ENCODE results near the gene LRRC75B. TPM values are rescaled to one million over a fixed set of nuclear protein-coding genes. Genes with fewer than 3 reads are reported as not detected.
"Not testable (repeated sequence)": the region's sequence is repeated elsewhere in the genome, so short reads cannot be mapped to it uniquely, and the experiment has no call there.

Gene LRRC75B
- total RNA-seq, 2 donors from 2014 or later, result 1.1 to 2.3 TPM

GRCh38 chr22:24593836-24594568 lies 1.1 kb upstream of the LRRC75B start:
- Mint-ChIP-seq H3K4me1 (no peaks in the 10 kb centered on the region), H3K36me3 (ENCODE audit: low read depth) (no peaks in the 10 kb centered on the region), H3K27ac (no peak overlapping the region), H3K4me3 (peak overlapping the region; percentile 58), H3K9me3 (no peaks in the 10 kb centered on the region), H3K27me3 (no peaks in the 10 kb centered on the region)
- ATAC-seq (replicated peaks), result no peak

GRCh38 chr22:24593559-24593835 lies 624 bp upstream of the LRRC75B start:
- H3K4me3 Mint-ChIP-seq, result peak overlapping the region; percentile 58
- not testable (repeated sequence) for H3K9me3 Mint-ChIP-seq; H3K27me3 Mint-ChIP-seq; H3K36me3 Mint-ChIP-seq (ENCODE audit: low read depth); H3K27ac Mint-ChIP-seq; ATAC-seq (replicated peaks); H3K4me1 Mint-ChIP-seq

GRCh38 chr22:24592058-24592850 lies 619 bp downstream of the LRRC75B start:
- Mint-ChIP-seq H3K36me3 (ENCODE audit: low read depth) (no peaks in the 10 kb centered on the region), H3K27me3 (no peaks in the 10 kb centered on the region), H3K4me1 (no peaks in the 10 kb centered on the region), H3K4me3 (peak overlapping the region; percentile 74), H3K27ac (no peak overlapping the region), H3K9me3 (no peaks in the 10 kb centered on the region)
- ATAC-seq (replicated peaks), result peak; percentile 5

- Mint-ChIP-seq H3K36me3 (ENCODE audit: low read depth) (no peaks in the 10 kb centered on the region), H3K4me1 (no peaks in the 10 kb centered on the region), H3K27ac (no peak overlapping the region), H3K27me3 (no peaks in the 10 kb centered on the region), H3K9me3 (no peaks in the 10 kb centered on the region), H3K4me3 (no peak overlapping the region)
- no peak for ATAC-seq (replicated peaks)
Measured at GRCh38 chr22:24591286-24591830, 1.5 kb downstream of the LRRC75B start.

- no peaks in the 10 kb centered on the region for H3K36me3 Mint-ChIP-seq (ENCODE audit: low read depth)
- no peak for ATAC-seq (replicated peaks)
- H3K9me3 Mint-ChIP-seq, result no peaks in the 10 kb centered on the region
- H3K4me3 Mint-ChIP-seq, result no peak overlapping the region
- no peak overlapping the region for H3K27ac Mint-ChIP-seq
- H3K27me3 Mint-ChIP-seq, result no peaks in the 10 kb centered on the region
- H3K4me1 Mint-ChIP-seq, result no peaks in the 10 kb centered on the region
Measured at GRCh38 chr22:24590596-24591173, 2.2 kb downstream of the LRRC75B start.

GRCh38 chr22:24589518-24590030 lies 3.3 kb downstream of the LRRC75B start:
- no peaks in the 10 kb centered on the region for H3K9me3 Mint-ChIP-seq
- H3K4me1 Mint-ChIP-seq, result no peaks in the 10 kb centered on the region
- no peak overlapping the region for H3K4me3 Mint-ChIP-seq
- no peak overlapping the region for H3K27ac Mint-ChIP-seq
- H3K36me3 Mint-ChIP-seq (ENCODE audit: low read depth), result no peaks in the 10 kb centered on the region
- no peak for ATAC-seq (replicated peaks)
- no peaks in the 10 kb centered on the region for H3K27me3 Mint-ChIP-seq

- H3K27me3 Mint-ChIP-seq, result no peaks in the 10 kb centered on the region
- ATAC-seq (replicated peaks), result no peak
- no peaks in the 10 kb centered on the region for H3K4me1 Mint-ChIP-seq
- no peak overlapping the region for H3K27ac Mint-ChIP-seq
- no peaks in the 10 kb centered on the region for H3K9me3 Mint-ChIP-seq
- H3K36me3 Mint-ChIP-seq (ENCODE audit: low read depth), result no peaks in the 10 kb centered on the region
- H3K4me3 Mint-ChIP-seq, result no peak overlapping the region
Measured at GRCh38 chr22:24588757-24589481, 4.0 kb downstream of the LRRC75B start.

GRCh38 chr22:24588381-24588756 lies 4.5 kb downstream of the LRRC75B start:
- ATAC-seq (replicated peaks), result no peak
- Mint-ChIP-seq H3K27me3 (no peaks in the 10 kb centered on the region), H3K27ac (no peak overlapping the region)

GRCh38 chr22:24587948-24588347 lies 4.9 kb downstream of the LRRC75B start:
- no peak overlapping the region for H3K4me3 Mint-ChIP-seq
- no peaks in the 10 kb centered on the region for H3K27me3 Mint-ChIP-seq
- no peak for ATAC-seq (replicated peaks)
- no peaks in the 10 kb centered on the region for H3K4me1 Mint-ChIP-seq
- H3K9me3 Mint-ChIP-seq, result no peaks in the 10 kb centered on the region
- no peaks in the 10 kb centered on the region for H3K36me3 Mint-ChIP-seq (ENCODE audit: low read depth)
- H3K27ac Mint-ChIP-seq, result no peak overlapping the region

More at GRCh38 chr22:24588381-24588756, 4.5 kb downstream of the LRRC75B start:
- no peaks in the 10 kb centered on the region for H3K36me3 Mint-ChIP-seq (ENCODE audit: low read depth)
- no peaks in the 10 kb centered on the region for H3K9me3 Mint-ChIP-seq
- H3K4me1 Mint-ChIP-seq, result no peaks in the 10 kb centered on the region
- H3K4me3 Mint-ChIP-seq, result no peak overlapping the region

GRCh38 chr22:24587251-24587650 lies 5.6 kb downstream of the LRRC75B start:
- Mint-ChIP-seq H3K4me1 (no peaks in the 10 kb centered on the region), H3K36me3 (ENCODE audit: low read depth) (no peaks in the 10 kb centered on the region), H3K27me3 (no peaks in the 10 kb centered on the region), H3K27ac (no peak overlapping the region), H3K9me3 (no peaks in the 10 kb centered on the region), H3K4me3 (no peak overlapping the region)
- no peak for ATAC-seq (replicated peaks)

- Mint-ChIP-seq H3K36me3 (ENCODE audit: low read depth) (no peaks in the 10 kb centered on the region), H3K9me3 (no peaks in the 10 kb centered on the region), H3K27ac (no peak overlapping the region), H3K4me1 (no peaks in the 10 kb centered on the region), H3K27me3 (no peaks in the 10 kb centered on the region), H3K4me3 (no peak overlapping the region)
- no peak for ATAC-seq (replicated peaks)
Measured at GRCh38 chr22:24585927-24586546, 6.8 kb downstream of the LRRC75B start.

GRCh38 chr22:24585461-24585860 lies 7.4 kb downstream of the LRRC75B start:
- H3K36me3 Mint-ChIP-seq (ENCODE audit: low read depth), result no peaks in the 10 kb centered on the region
- no peak for ATAC-seq (replicated peaks)
- no peak overlapping the region for H3K27ac Mint-ChIP-seq
- no peaks in the 10 kb centered on the region for H3K9me3 Mint-ChIP-seq
- H3K27me3 Mint-ChIP-seq, result no peaks in the 10 kb centered on the region
- no peak overlapping the region for H3K4me3 Mint-ChIP-seq
- no peaks in the 10 kb centered on the region for H3K4me1 Mint-ChIP-seq

- no peaks in the 10 kb centered on the region for H3K27me3 Mint-ChIP-seq
- no peak overlapping the region for H3K4me3 Mint-ChIP-seq
- ATAC-seq (replicated peaks), result no peak
- no peaks in the 10 kb centered on the region for H3K4me1 Mint-ChIP-seq
- no peaks in the 10 kb centered on the region for H3K9me3 Mint-ChIP-seq
- no peaks in the 10 kb centered on the region for H3K36me3 Mint-ChIP-seq (ENCODE audit: low read depth)
- no peak overlapping the region for H3K27ac Mint-ChIP-seq
Measured at GRCh38 chr22:24584871-24585411, 7.9 kb downstream of the LRRC75B start.
